Measurements from ENCODE around the gene TBCD.

The TBCD gene

DNA sequence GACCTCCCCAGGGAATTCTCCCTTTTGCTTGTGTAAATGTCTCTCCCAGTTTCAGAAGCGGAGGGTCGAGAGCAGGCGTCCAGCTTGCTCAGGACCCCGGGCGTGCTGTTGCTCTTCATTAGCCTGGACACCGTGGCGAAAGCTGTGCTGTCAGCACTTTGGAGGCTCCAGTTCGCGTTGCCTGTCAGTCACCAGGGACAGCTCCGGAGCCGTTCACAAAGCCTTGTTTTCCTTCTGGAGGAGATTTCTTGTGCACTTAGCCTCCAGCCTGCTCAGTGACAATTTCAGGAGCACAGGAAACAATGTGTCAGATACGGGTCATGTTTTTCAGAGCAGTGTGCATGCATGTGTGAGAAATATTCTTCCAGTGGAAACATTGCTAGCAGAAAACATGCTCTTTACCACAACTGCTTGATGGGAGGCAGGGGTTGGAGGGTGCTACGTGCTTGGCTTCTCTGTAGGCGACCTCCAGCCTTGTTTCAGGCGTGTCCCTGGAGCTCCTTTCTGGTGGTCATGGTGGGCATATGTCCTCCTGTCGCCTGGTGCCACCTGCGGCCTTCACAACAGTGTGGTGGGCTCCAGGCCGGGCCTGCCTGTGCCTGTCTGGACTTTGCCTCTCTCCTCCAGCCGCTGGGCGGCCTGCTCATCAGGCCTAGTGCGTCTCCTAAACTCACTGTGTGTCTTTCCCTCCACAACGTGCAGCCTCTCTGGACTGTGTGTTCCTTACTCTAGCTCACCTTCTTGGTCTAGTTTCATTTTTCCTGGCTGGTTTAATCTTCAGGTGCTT, 59.0 kb downstream of the TBCD start:
- DNase-seq (ENCODE audit: low spot score) = no peak

DNA sequence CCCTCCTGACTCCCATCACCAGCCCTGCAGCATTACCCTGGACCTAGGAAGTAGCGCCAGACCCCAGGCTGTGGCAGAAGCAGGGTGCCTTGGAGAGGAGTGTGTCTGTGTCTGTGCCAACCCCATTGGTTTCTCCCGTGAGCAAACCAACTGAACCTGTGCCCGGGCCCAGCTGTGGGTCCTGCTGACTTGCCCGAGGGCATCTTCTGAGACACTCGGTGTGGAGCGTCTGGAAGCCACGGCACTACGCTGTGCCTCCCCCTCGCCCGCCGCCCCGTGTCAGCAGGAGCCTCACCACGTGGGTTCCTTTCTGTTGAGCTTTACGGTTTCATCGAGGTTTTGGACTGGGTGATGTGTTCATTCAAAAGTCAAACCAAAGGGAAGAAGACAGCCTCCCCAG, 60.2 kb downstream of the TBCD start:
- DNase-seq (ENCODE audit: low spot score) = no peak

DNA sequence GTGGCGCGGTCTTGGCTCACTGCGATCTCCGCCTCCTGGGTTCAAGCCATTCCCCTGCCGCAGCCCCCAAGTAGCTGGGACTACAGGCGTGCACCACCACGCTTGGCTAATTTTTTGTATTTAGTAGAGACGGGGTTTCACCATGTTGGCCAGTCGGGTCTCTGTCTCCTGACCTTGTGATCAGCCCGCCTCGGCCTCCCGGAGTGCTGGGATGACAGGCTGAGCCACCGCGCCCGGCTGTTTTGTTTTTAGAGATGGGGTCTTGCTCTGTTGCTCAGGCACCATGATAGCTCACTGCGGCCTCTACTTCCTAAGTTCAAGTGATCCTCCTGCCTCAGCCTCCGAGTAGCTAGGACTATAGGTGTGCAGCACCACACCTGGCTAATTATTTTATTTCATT, 60.7 kb downstream of the TBCD start:
- DNase-seq (ENCODE audit: low spot score) = no peak

DNA sequence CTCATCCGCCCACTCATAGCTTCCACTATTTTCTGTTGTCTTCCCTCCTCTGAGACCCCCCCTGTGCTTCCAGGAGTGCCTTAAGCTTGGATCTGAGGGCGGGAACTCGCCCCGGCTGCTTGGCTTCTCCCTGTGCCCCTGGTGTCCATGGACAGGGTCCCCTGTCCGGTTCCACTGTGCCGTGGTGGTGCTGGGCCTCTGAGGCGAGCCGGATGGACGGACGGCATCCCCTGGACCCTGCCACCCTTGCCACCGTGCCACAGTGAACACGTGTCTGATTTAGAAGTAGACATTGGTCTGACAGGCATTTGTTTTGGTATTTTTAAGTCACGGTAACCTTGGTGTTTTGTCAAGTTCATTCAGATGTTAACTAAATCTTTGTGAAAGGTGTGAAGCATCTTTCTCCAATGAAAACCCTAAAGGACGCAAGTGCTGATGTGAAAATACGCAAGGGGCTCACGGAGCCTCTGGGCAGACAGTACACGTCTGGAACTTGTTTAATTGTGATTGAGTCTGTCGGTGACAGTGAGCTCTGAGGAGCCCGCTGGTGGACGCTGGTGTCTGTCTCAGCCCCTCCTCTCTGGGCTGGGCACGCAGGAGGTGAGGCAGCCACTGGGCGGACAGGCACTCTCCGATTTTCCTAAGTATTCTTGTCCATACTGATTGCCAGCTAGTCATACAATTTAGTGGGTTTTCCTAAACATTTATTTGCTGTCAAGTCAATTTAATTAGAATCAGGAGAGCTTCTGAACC, 61.6 kb downstream of the TBCD start:
- no peak for DNase-seq (ENCODE audit: low spot score)

DNA sequence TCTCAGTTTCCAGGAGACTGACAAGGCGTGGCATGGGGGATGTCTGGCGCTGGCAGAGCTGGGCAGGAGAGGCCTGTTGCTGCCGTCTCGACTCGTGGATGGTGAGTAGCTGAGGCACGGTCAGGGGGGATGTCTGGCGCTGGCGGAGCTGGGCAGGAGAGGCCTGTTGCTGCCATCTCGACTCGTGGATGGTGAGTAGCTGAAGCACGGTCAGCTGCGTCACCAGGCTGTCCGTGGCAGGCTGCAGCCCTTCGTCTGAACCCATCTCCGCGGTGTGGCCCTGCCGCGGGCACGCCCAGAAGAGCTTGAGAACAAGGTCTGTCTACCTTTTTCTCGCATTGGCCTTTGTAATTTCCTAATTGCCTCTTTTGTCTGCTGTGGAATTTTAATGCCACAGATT, 63.0 kb downstream of the TBCD start:
- DNase-seq (ENCODE audit: low spot score) = no peak

DNA sequence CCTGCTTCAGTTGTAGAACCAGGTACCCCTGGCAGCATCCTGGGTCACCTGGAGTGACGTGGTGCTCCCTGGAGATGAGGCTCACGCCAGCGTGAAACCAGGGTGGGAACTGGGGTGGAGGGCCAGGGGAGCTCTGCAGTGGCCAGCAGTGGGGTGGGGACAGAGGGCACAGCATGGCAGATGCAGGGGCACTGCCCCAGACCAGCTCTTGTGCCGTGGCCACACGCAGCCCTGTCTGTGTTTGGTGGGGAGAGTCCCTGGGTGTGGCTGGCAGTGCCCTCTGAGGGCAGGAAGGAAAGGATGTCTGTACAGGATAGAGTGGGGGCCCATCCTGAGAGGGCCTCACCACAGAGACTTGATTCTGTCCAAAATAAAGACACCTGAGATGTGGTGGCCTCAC, 63.5 kb downstream of the TBCD start:
- no peak for DNase-seq (ENCODE audit: low spot score)

DNA sequence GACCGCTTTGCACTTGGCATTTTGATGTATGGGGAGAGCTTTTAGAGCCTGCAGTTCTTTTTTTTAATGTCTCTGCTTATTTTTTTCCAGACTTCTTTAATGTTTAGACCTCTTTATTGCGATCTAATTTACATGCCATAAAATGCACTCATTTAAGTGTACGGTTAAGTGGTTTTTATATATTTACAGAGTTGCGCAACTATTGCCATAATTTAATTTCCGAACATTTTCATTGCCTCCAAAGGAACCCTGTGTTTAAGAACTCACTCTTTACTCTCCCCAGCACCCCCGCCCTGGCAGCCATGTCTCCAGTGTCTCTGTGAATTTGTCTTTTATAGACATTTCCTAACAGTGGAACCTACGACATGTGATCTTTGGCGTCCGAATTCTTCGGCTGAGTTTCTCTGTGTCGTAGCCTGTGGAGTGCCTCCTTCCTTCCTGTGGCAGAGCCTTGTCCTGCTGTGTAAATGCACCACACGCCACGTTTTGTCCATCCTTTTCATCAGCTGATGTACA, 64.0 kb downstream of the TBCD start:
- no peak for DNase-seq (ENCODE audit: low spot score)

DNA sequence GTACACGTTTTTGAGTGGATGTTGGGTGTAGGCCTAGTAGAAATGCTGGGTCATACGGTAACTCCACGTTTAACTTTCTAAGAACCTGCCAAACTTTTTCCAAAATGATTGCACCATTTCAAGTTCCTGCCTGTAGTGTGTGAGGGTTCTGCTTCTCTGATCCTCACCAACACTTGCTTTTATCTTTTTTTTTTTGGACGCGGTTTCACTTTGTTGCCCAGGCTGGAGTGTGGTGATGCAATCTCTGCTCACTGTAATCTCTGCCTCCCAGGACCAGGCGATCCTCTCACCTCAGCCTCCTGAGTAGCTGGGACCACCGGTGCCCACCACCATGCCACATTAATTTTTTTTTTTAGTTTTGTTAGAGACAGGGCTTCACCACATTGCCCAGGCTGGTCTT, 64.5 kb downstream of the TBCD start:
- no peak for DNase-seq (ENCODE audit: low spot score)

DNA sequence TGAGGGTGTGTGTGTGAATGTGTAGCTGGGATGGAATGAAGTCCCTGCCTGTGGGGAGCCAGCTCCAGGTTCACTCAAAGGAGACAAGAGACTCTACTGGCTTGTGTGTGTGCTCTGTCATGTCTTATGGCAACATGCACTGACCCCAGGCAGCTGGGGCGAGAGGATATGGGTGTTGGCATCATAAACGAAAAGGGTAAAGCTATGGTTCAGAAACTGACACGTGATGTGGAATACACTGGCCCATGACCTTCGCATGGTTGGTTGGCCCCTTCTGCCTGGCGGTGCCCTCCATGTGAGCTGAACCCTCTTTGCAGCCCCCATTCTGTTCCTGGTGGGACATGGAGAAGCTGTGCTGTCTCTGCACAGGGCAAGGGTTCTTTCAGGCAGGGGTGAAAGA, 66.1 kb downstream of the TBCD start:
- DNase-seq (ENCODE audit: low spot score) = no peak

DNA sequence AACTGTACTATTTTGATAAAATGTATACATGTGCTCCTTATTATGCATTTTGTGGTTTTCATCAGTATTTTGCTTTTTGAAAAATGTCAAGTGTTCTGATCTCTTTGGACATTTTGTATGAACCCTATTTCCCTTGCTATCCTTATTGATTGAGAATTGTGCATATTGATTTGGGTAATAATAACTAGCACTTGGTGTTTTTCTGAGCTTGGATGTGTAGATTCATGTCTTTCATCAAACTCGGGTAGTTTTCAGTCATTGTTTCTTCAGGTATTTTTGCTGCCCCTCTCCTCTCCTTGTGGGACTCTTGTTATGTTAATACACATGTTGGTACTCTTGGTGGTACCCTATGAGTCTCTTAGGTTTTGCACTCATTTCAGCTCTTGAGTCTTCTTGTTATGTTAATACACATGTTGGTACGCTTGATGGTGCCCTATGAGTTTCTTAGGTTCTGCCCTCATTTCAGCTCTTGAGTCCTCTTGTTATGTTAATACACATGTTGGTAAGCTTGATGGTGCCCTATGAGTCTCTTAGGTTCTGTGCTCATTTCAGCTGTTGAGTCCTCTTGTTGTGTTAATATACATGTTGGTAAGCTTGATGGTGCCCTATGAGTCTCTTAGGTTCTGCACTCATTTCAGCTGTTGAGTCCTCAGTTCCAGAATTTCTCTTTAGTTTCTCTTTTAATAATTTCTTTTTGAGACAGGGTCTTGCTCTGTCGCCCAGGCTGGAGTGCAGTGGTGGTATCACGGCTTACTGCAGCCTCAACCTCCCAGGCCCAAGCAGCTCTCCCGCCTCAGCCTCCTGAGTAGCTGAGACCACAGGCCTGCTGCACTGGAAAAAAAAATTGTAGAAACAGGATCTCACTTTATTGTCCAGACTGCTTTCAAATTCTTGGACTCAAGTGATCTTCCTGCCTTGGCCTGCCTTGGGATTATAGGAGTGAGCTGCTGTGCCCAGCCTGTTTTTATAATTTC, 68.7 kb downstream of the TBCD start:
- DNase-seq (ENCODE audit: low spot score) = no peak

DNA sequence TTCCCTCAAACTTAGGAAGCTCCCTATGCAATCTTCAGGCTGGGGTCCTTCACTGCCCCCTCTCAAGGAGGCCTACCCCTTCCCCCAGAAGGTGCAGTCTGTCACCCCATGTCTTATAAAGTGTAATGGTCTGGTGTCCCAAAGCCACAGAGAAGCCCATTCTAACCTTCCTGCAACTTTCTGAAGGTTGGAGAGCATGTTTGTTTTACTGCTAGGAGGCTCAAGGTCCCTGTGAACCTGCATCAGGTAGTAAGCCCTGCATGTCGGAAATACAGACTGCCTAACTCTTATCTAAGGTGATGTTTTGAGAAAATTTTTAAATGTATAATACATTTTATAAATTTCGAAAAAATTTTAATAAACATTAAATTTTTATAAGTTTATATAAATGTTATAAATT, 69.7 kb downstream of the TBCD start:
- no peak for DNase-seq (ENCODE audit: low spot score)

DNA sequence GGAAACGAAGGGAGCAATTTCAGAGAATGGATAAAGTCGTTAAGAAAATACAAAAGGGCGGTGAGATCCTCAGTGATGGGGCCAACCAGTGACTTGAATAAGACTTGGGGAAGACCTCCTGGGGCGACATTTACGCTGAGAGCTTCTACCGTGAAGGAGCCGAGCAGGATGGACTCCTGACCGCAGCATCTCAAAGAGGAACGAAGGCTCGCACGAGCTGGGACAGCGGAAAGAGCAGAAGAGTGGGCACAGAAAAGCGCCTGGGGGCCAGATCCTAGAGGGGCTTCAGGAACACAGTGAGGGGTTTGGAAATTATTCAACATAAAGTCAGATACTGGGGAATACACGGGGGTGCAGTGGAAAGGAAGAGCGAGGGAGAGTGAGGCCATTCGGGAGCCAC, 70.4 kb downstream of the TBCD start:
- DNase-seq (ENCODE audit: low spot score) = no peak

DNA sequence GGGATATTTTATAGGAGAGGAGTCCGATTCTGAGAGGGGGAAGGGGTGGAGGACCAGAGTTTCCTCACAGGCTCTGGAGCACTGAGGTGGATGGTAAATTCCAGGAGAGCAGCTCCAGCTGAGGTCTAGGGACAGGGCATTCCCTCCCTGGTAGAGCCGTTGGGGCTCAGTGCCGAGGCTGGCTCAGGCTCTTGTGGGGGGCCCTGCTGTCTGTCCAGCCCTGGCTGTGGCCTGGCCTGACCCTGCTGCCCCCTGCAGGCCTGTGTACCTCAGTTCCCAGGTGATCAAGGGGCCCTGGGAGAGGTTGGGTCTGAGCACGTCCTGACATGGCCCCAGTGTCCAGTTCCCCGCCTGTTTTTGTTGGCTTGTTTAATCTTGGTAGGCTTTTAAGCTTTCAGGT, 71.1 kb downstream of the TBCD start:
- DNase-seq (ENCODE audit: low spot score) = no peak

DNA sequence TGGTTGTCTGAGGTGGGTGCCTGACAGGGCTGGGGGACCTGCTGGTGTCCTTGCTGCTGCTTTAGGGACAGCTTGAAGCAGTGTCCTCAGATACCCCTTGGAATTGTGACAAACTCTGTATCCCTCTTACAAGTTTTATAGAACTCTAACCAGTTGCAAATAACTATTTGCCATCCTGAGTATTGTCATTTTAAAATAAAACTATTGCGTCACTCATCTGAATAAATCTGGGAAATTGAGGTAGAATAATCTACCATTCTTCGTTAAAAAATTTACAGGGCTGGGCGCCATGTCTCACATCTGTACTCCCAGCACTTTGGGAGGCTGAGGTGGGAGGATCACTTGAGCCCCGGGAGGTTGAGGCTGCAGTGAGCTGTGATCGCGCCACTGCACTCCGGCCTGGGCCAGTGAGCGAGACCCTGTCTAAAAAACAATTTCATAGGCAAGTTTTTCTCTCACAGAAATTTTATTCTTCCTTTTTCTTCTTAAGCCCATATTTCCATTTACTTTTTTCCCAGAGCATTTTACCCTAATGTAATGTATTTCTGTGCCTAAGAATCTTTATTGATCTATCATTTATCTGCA, 73.8 kb downstream of the TBCD start:
- no peak for DNase-seq (ENCODE audit: low spot score)

DNA sequence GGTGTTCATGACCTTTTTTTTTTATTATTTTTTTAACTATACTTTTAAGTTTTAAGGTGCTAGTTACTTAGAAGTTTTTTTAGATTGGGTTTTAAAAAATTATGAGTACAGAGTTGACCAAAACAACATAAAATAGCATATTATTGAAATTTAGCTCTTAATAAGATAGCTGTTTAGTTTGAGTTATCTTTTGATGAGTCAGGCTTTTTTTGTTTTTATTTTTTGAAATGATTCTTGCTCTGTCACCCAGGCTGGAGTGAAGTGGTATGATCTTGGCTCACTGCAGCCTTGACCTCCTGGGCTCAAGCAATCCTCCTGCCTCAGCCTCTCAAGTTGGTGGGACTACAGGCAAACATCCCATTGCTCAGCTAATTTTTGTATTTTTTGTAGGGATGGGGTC, 74.3 kb downstream of the TBCD start:
- no peak for DNase-seq (ENCODE audit: low spot score)

DNA sequence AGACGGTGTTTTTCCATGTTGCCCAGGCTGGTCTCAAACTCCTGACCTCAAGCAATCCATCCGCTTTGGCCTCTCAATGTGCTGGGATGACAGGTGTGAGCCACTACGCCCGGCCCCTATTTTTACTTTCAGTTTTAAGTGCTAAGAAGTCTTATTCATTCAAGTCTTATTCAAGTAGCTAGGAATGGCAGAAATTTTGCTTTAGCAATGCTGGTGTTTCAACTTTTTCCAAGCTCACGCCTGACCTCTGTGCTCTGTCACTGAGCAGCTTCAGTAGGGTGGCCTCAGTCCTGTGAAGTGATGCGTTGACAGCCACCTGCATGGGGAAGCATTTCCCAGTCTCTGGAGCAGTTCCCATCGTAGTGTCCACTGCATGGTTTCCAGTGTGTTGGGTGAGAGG, 75.1 kb downstream of the TBCD start:
- no peak for DNase-seq (ENCODE audit: low spot score)

DNA sequence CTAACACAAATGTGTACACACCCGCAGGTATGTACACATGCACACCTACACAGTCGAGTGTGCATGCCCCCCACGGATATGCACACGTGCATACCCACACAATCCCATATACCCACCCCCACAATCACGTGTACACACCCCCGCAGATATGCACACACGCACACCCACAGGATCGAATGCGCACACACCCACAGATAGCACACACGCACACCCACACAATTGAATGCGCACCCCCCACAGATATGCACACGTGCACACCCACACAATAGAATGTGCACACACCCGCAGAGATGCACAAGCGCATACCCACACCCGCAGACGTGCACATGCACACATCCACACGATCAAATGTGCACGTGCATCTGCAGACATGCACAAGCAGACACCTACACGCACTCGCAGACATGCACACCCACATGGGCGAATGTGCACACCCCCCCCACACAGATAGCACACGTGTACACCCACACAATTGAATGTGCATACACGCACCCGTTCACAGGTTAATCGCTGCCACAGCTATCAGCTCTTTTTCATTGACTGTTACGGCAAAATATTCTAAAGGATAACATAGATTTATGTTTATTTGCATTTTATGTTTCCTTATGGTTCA, 77.1 kb downstream of the TBCD start:
- no peak for DNase-seq (ENCODE audit: low spot score)

DNA sequence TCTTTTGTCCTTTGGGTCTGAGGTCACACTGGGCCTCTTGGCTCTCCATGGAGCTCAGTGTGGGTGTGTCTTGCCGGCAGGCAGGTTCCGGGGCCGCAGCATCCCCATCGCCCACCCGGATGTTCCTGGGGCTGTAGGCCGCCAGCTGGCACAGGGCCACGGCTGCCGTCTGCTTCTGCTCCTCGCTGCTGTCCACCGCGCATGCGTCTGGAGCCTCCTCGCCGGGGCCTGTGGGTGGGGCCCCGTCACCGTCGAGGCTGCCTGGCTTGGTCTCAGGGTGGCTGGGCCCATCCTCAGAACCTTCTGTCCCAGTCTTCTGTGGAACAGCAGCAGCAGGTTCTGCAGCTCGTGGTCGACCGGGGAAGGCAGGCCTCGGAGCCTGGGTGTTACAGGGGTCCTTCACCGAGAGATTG, 78.4 kb downstream of the TBCD start:
- no peak for DNase-seq (ENCODE audit: low spot score)

DNA sequence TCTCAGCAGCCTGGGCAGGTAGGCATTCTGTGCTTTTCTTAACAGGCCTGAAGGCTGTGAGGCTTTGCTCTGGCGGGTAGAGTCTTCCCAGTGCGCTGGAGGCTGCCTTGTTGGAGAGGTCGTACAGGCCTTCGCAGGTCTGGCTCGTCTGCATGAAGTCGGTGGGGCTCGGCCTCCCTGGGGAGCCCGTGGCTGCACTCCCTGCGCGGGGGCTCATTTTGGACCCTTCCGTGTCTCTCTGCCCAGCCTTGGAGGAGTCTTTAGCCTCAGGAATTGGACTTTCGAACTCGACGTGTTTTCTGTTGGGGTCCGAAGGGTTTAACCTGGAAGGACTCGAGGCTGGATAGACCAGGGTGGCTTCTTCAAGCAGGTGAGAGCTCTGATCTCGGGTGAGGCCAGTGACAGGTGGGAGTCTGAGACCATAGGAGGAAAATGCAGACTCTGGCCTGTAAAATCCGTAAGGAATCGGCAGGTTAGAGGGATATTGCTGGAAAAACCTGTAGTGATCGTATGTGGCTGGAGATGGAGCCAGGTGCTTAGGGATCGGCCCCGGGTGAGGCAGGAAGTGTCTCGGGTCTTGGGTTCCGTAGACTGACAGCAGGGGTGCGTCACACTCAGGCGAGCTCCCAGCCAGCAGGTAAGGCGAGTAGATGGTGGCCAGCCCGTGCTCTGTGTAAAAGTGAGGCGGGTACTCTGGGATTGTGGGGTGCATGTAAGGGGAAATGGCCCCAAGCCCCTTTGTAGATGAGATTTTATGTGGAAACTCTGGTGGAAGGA, 79.4 kb downstream of the TBCD start:
- DNase-seq (ENCODE audit: low spot score) = no peak

DNA sequence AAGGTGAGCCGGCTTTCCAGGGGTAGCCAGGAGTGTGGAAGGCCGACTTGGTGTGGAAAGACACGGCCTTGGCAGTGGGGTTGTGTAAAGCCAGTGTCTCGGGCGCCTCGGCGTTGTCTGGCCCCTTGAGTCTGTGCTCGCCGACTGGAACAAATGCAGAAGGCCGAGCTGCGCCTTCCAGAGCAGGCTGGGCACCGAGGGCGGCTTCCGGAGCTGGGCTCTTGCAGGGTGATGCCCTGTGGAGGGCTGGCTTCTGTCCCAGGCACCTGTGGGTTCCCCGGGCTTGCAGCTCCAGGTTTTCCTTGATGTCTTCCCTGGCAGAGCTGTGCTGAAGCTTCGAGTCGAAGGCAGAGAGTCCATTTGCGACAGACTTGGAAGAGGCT, 79.9 kb downstream of the TBCD start:
- no peak for DNase-seq (ENCODE audit: low spot score)

DNA sequence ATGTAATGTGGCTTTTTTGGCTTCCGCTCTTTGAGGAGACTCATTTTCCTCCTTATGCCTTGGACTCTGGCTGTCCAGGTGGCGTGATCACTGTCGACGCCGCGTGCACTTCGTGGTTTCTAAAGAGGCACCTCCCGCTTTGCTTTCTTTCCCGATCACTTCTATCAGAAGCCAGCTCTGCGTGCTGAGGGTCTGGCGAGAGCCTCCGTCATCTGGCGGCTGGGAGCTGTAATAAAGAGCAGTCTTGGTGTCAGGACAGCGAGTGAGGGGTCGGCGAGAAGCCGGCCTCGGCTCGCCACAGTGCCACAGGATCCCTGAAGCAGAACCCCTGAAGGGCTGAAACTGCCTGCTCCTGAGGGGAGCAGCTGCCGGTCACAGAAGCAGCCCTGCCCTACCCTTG, 80.5 kb downstream of the TBCD start:
- no peak for DNase-seq (ENCODE audit: low spot score)

Measured in LoVo (cell line).